Amniotic epithelial cell (primary cell): Measurements from ENCODE around the gene DAPK3.
"Not testable (repeated sequence)": the region's sequence is repeated elsewhere in the genome, so short reads cannot be mapped to it uniquely, and the experiment has no call there.

Source experiments
- DNase-seq: peaks from one replicate; pipeline ENCODE4 v3.0.0-alpha.2; 2010; ENCODE audit warnings: low read depth

The DAPK3 gene

GRCh38 chr19:3954107-3954506, 16.8 kb downstream of the DAPK3 start:
- no peak for DNase-seq

- DNase-seq, result not testable (repeated sequence)
Observed at GRCh38 chr19:3952755-3953276, 18.1 kb downstream of the DAPK3 start.

- DNase-seq, result no peak
Observed at GRCh38 chr19:3950871-3951861, 19.7 kb downstream of the DAPK3 start.

GRCh38 chr19:3949997-3950859, 20.7 kb downstream of the DAPK3 start:
- DNase-seq, result no peak

GRCh38 chr19:3949294-3949693, 21.6 kb downstream of the DAPK3 start:
- no peak for DNase-seq

GRCh38 chr19:3947316-3947933, 23.5 kb downstream of the DAPK3 start:
- not testable (repeated sequence) for DNase-seq

- peak; percentile 55 for DNase-seq
Observed at GRCh38 chr19:3945838-3946237, 25.1 kb downstream of the DAPK3 start.

GRCh38 chr19:3944018-3944721, 26.7 kb downstream of the DAPK3 start:
- no peak for DNase-seq

GRCh38 chr19:3942790-3943409, 28.0 kb downstream of the DAPK3 start:
- DNase-seq, result no peak

GRCh38 chr19:3938300-3938950, 32.5 kb downstream of the DAPK3 start:
- DNase-seq, result not testable (repeated sequence)

GRCh38 chr19:3936506-3937442, 34.1 kb downstream of the DAPK3 start:
- DNase-seq, result no peak

- no peak for DNase-seq
Observed at GRCh38 chr19:3932931-3933810, 37.7 kb downstream of the DAPK3 start, which contains the start of gene NMRK2. TSS of gene NMRK2 (plus strand) at chr19:3933069. CDS start at chr19:3933672, 603 bp downstream.

GRCh38 chr19:3931041-3931440, 39.9 kb downstream of the DAPK3 start:
- no peak for DNase-seq

- no peak for DNase-seq
Observed at GRCh38 chr19:3923912-3924311, 47.0 kb downstream of the DAPK3 start.

GRCh38 chr19:3923096-3923758, 47.7 kb downstream of the DAPK3 start:
- DNase-seq, result no peak

- DNase-seq, result no peak
Observed at GRCh38 chr19:3919793-3920192, 51.1 kb downstream of the DAPK3 start.

- DNase-seq, result no peak
Observed at GRCh38 chr19:3916033-3916432, 54.9 kb downstream of the DAPK3 start.

GRCh38 chr19:3914199-3914598, 56.7 kb downstream of the DAPK3 start:
- no peak for DNase-seq
